ENCODE measurements around the gene NKX6-2. TPM values are rescaled to one million over a fixed set of nuclear protein-coding genes. Genes with fewer than 3 reads are reported as not detected.

Gene NKX6-2
- total and polyA plus RNA-seq, 2 of the 8 experiments (the other 6 are each of a cell fraction or from before 2014, with no cell fraction given), result 0.06 TPM; not detected in 1

- no peaks in the 10 kb centered on the region; the same call in 1 of the 2 replicates for H3K79me1 ChIP-seq (ENCODE audit: low read depth, low read length)
- no peak for TF ChIP-seq NRF1 (IDR thresholded peaks at IDR 0.05; ENCODE audit: low read depth, low read length)
- TF ChIP-seq JUND (IDR thresholded peaks at IDR 0.05; ENCODE audit: low read length), result no peak
- no peak for TF ChIP-seq SP2 (IDR thresholded peaks at IDR 0.05; ENCODE audit: low read length)
- TF ChIP-seq RAD21 (IDR thresholded peaks at IDR 0.05 in 1 of 2, conservative IDR thresholded peaks at IDR 0.05 in 1 of 2; ENCODE audit: low read depth in 2 of 2, low read length in 2 of 2), result no peak
- no peak overlapping the region for H2BK20ac ChIP-seq (ENCODE audit: low read length)
- H3K9me3 ChIP-seq (ENCODE audit: insufficient read depth in 2 of 2, low read depth in 1 of 2, low read length in 1 of 2), result no peaks in the 10 kb centered on the region
- no peak overlapping the region for H3K27ac ChIP-seq (ENCODE audit: low read depth, low read length)
- H2BK120ac ChIP-seq (replicated peaks; ENCODE audit: low read depth, low read length), result no peak overlapping the region
- H4K5ac ChIP-seq (ENCODE audit: insufficient read length, low read depth, low read length), result no peak overlapping the region
- no peak overlapping the region for H3K23ac ChIP-seq (ENCODE audit: insufficient read length)
- 0 out of 2 replicates have a peak overlapping the region, but pooled peaks have one; percentile 40 for H4K8ac ChIP-seq (ENCODE audit: extremely low read depth, insufficient read depth, low read length)
- DNase-seq (ENCODE audit: low read depth in 1 of 2, low spot score in 2 of 2) (no peak), FAIRE-seq (no peak)
- no peaks in the 10 kb centered on the region for H3K36me3 ChIP-seq (ENCODE audit: control insufficient read depth in 2 of 4, insufficient read depth in 4 of 4, low read length in 3 of 4)
- peak overlapping the region; percentile 88; the same call in 1 of the 2 replicates for H3K18ac ChIP-seq (ENCODE audit: extremely low read depth, low read length)
- no peak overlapping the region for H2BK12ac ChIP-seq (ENCODE audit: low read depth, low read length)
- H3K23me2 ChIP-seq (ENCODE audit: low read depth, low read length), result no peaks in the 10 kb centered on the region
- no peaks in the 10 kb centered on the region for H3K79me2 ChIP-seq (ENCODE audit: control insufficient read depth in 1 of 2, insufficient read depth in 2 of 2, low read length in 2 of 2)
- no peaks in the 10 kb centered on the region for H3K27me3 ChIP-seq (replicated peaks in 1 of 4; ENCODE audit: control insufficient read depth in 3 of 4, extremely low read depth in 1 of 4, insufficient read depth in 3 of 4, low read length in 3 of 4)
- no peak overlapping the region for H3K9ac ChIP-seq (replicated peaks in 1 of 4; ENCODE audit: extremely low read depth in 1 of 4, low read depth in 3 of 4, low read length in 3 of 4)
- no peak overlapping the region for H3K14ac ChIP-seq (ENCODE audit: insufficient read length)
- H3K56ac ChIP-seq (replicated peaks; ENCODE audit: insufficient read length, low read depth, low read length), result no peak overlapping the region
- no peak overlapping the region for H3K4me2 ChIP-seq (ENCODE audit: insufficient read depth in 1 of 2, low read depth in 2 of 2, low read length in 2 of 2)
- peaks cover 0 to 1% of the 10 kb centered on the region in 2 experiments for H4K20me1 ChIP-seq (replicated peaks in 1 of 2; ENCODE audit: control insufficient read depth in 1 of 2, insufficient read depth in 2 of 2, low read length in 2 of 2)
- ChIA-PET CTCF (ENCODE audit: partially characterized antibody) (interaction anchor here (1.0 to 1.5 kb wide), 3 partner anchors 13 to 91 kb away, joined by 3 to 5 read pairs (median 3); no protein-coding TSS in a partner anchor), POLR2A (ENCODE audit: partially characterized antibody) (interaction anchor here (0.8 kb wide), 1 partner anchor 89 kb away, joined by 3 read pairs; no protein-coding TSS in a partner anchor)
- H2BK5ac ChIP-seq (ENCODE audit: low read depth, low read length), result no peak overlapping the region
- no peak overlapping the region for H2BK15ac ChIP-seq (ENCODE audit: low read length)
- 89% methylated on average over 13 of the region's 13 CpGs; no CpG with 5 or more reads in 1 of the 2 experiments for WGBS, 2 experiments (ENCODE audit: extremely low coverage in 1 of 2, insufficient coverage in 1 of 2, insufficient read length in 1 of 2, insufficient replicate concordance in 2 of 2, low coverage in 1 of 2, low lambda C conversion rate in 2 of 2, missing lambda C conversion rate in 1 of 2)
- no peak overlapping the region for H2AFZ ChIP-seq (ENCODE audit: low read length)
- H3K4me3 ChIP-seq (ENCODE audit: extremely low read depth in 1 of 4, insufficient read depth in 2 of 4, low read depth in 3 of 4, low read length in 4 of 4), result no peak overlapping the region
- H4K91ac ChIP-seq (replicated peaks; ENCODE audit: insufficient read length, low read length), result peak overlapping the region; percentile 55
- H3K4me1 ChIP-seq (replicated peaks in 1 of 4; ENCODE audit: control insufficient read depth in 3 of 4, insufficient read depth in 4 of 4, low read length in 3 of 4), result peaks cover 0 to 38% (median 11%) of the 10 kb centered on the region in 4 experiments; a peak in 6 of 7 replicates
- peak overlapping the region; percentile 51 for H3K4ac ChIP-seq (replicated peaks; ENCODE audit: insufficient read length, low read depth, low read length)
- H2AK5ac ChIP-seq (ENCODE audit: low read depth, low read length), result no peak overlapping the region
Measured at GRCh38 chr10:132745971-132746370, 40.0 kb downstream of the NKX6-2 start.

Data from H1 (cell line).